Endodermal cell (in vitro differentiated cells): ENCODE measurements around the gene ACAP1. TPM values are rescaled to one million over a fixed set of nuclear protein-coding genes. Genes with fewer than 3 reads are reported as not detected.

Source experiments
- DNase-seq: peaks from one replicate; pipeline ENCODE4 v3.0.0-alpha.2; 2017
- H3K27ac ChIP-seq: 2 replicates; pipeline ENCODE4 v1.5.1; 2013; ENCODE audit warnings: mild to moderate bottlenecking, low read depth, low read length, moderate library complexity
- H3K27me3 ChIP-seq: 2 replicates; pipeline ENCODE4 v1.6.1; 2013; ENCODE audit warnings: mild to moderate bottlenecking, low read length, moderate library complexity; ENCODE audit not compliant: insufficient read depth, control insufficient read depth, poor library complexity, severe bottlenecking
- H3K36me3 ChIP-seq: 2 replicates; pipeline ENCODE4 v1.7.0; 2013; ENCODE audit warnings: mild to moderate bottlenecking, low read length, moderate library complexity; ENCODE audit not compliant: control insufficient read depth, insufficient read depth
- H3K4me1 ChIP-seq: one replicate; pipeline ENCODE4 v1.7.0; 2013; ENCODE audit warnings: low read length; ENCODE audit not compliant: control insufficient read depth, insufficient read depth
- H3K4me3 ChIP-seq: 2 replicates; pipeline ENCODE4 v1.5.1; 2013; ENCODE audit warnings: mild to moderate bottlenecking, low read length, moderate library complexity
- H3K9ac ChIP-seq: 2 replicates; pipeline ENCODE4 v1.6.1; 2013; ENCODE audit warnings: mild to moderate bottlenecking, low read length, moderate library complexity; ENCODE audit not compliant: poor library complexity, severe bottlenecking; ENCODE audit errors: extremely low read depth
- H3K9me3 ChIP-seq: 2 replicates; pipeline ENCODE4 v1.6.1; 2013; ENCODE audit warnings: mild to moderate bottlenecking, low read length, moderate library complexity; ENCODE audit not compliant: control insufficient read depth
- H3K27ac Mint-ChIP-seq: 2 replicates; pipeline ENCODE4 v1.8.0; 2020; ENCODE audit warnings: mixed read lengths
- H3K27me3 Mint-ChIP-seq: 2 replicates; pipeline ENCODE4 v1.8.0; 2021; ENCODE audit warnings: mild to moderate bottlenecking, mixed read lengths; ENCODE audit not compliant: insufficient read depth
- H3K36me3 Mint-ChIP-seq: 2 replicates; pipeline ENCODE4 v1.8.0; 2020; ENCODE audit warnings: low read depth, mixed read lengths
- H3K4me1 Mint-ChIP-seq: 2 replicates; pipeline ENCODE4 v1.8.0; 2020; ENCODE audit warnings: mixed read lengths
- H3K4me3 Mint-ChIP-seq: 2 replicates; pipeline ENCODE4 v1.8.0; 2020; ENCODE audit warnings: mild to moderate bottlenecking, moderate library complexity, mixed read lengths
- H3K9me3 Mint-ChIP-seq: 2 replicates; pipeline ENCODE4 v1.8.0; 2020; ENCODE audit warnings: mild to moderate bottlenecking, mixed read lengths
- WGBS, 2 experiments: methylation state at CpG; one replicate each; pipeline versions ENCODE4 v1.1.5 to v1.1.7; 2013; ENCODE audit warnings: missing lambda C conversion rate in 2 of 2, mixed read lengths in 1 of 2; ENCODE audit not compliant: insufficient coverage in 1 of 2, insufficient read length in 1 of 2; 5-methylcytosine and 5-hydroxymethylcytosine counted together
- total RNA-seq, 2 donors: library from RNA; stranded (reverse); fragmentation: NEBNext Ultra II Directional in 1 of 2; extraction: Animal tissue kit (Norgen Biotek cat#: 25700) in 1 of 2; gene quantifications; 2 replicates in 1 of 2; 3 replicates in 1 of 2; pipeline ENCODE4 v1.2.1, GENCODE V29; 2021
- TF ChIP-seq, protein P1 (sequence below): fragments of 200-600 bp; sonication (generic); conservative IDR thresholded peaks from 2 replicates; pipeline ENCODE4 v1.5.0; 2021; ENCODE audit warnings: antibody characterized with exemption, mild to moderate bottlenecking

ACAP1 gene
- total RNA-seq, 2 donors from 2014 or later: 4.5 to 8.4 TPM

GRCh38 chr17:7308625-7309433 lies 27.5 kb upstream of the ACAP1 start:
- peak overlapping the region; percentile 97 for H3K27ac Mint-ChIP-seq
- peak overlapping the region; percentile 89 for H3K27ac ChIP-seq
- H3K36me3 ChIP-seq: peaks cover 42% of the 10 kb centered on the region
- H3K4me3 ChIP-seq: peak overlapping the region; percentile 99
- H3K4me1 Mint-ChIP-seq: peaks cover 23% of the 10 kb centered on the region
- peak overlapping the region; percentile 88 for H3K4me3 Mint-ChIP-seq
- no peaks in the 10 kb centered on the region for H3K9me3 ChIP-seq
- no peaks in the 10 kb centered on the region for H3K27me3 ChIP-seq
- H3K27me3 Mint-ChIP-seq: peaks cover 3% of the 10 kb centered on the region
- no peaks in the 10 kb centered on the region for H3K9me3 Mint-ChIP-seq
- peak; percentile 94 for DNase-seq
- no peaks in the 10 kb centered on the region for H3K4me1 ChIP-seq
- H3K9ac ChIP-seq: peak overlapping the region; percentile 91
- TF ChIP-seq, protein P1, sequence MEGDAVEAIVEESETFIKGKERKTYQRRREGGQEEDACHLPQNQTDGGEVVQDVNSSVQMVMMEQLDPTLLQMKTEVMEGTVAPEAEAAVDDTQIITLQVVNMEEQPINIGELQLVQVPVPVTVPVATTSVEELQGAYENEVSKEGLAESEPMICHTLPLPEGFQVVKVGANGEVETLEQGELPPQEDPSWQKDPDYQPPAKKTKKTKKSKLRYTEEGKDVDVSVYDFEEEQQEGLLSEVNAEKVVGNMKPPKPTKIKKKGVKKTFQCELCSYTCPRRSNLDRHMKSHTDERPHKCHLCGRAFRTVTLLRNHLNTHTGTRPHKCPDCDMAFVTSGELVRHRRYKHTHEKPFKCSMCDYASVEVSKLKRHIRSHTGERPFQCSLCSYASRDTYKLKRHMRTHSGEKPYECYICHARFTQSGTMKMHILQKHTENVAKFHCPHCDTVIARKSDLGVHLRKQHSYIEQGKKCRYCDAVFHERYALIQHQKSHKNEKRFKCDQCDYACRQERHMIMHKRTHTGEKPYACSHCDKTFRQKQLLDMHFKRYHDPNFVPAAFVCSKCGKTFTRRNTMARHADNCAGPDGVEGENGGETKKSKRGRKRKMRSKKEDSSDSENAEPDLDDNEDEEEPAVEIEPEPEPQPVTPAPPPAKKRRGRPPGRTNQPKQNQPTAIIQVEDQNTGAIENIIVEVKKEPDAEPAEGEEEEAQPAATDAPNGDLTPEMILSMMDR: no peak
- H3K36me3 Mint-ChIP-seq: peaks cover 48% of the 10 kb centered on the region
- 0 to 2% methylated on average over 9 to 11 of the region's 14 CpGs for WGBS, 2 experiments

DNA sequence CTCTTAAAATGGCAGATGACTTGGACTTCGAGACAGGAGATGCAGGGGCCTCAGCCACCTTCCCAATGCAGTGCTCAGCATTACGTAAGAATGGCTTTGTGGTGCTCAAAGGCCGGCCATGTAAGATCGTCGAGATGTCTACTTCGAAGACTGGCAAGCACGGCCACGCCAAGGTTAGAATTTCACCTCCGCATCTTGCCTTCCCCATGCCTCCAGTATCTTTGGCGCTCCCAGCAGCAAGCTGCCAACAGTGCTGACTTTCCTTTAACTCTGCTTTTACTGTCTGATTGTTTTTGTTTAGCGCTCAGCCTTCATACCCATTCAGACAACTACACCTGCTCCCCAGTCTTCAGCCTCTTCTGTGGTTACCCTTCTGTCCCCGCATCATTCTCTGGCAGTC lies 26.7 kb upstream of the ACAP1 start:
- H3K4me1 Mint-ChIP-seq: peaks cover 30% of the 10 kb centered on the region
- H3K36me3 Mint-ChIP-seq: peaks cover 49% of the 10 kb centered on the region
- TF ChIP-seq, protein P1: no peak
- Histone ChIP-seq H3K4me1 (no peaks in the 10 kb centered on the region), H3K27me3 (no peaks in the 10 kb centered on the region), H3K27ac (no peak overlapping the region), H3K9ac (no peak overlapping the region), H3K9me3 (no peaks in the 10 kb centered on the region), H3K36me3 (peaks cover 42% of the 10 kb centered on the region), H3K4me3 (peak overlapping the region; percentile 99)
- H3K9me3 Mint-ChIP-seq: no peaks in the 10 kb centered on the region
- H3K4me3 Mint-ChIP-seq: peak overlapping the region; percentile 88
- DNase-seq: no peak
- 96 to 97% methylated on average over 7 to 12 of the region's 12 CpGs for WGBS, 2 experiments
- H3K27ac Mint-ChIP-seq: peak overlapping the region; percentile 97
- no peaks in the 10 kb centered on the region for H3K27me3 Mint-ChIP-seq

- DNase-seq: no peak
- Mint-ChIP-seq H3K27me3 (no peaks in the 10 kb centered on the region), H3K4me1 (peaks cover 30% of the 10 kb centered on the region), H3K27ac (peak overlapping the region; percentile 26), H3K9me3 (no peaks in the 10 kb centered on the region), H3K4me3 (no peak overlapping the region), H3K36me3 (peaks cover 51% of the 10 kb centered on the region)
- H3K27ac ChIP-seq: no peak overlapping the region
- H3K4me3 ChIP-seq: peak overlapping the region; percentile 99
- H3K36me3 ChIP-seq: peaks cover 49% of the 10 kb centered on the region
- H3K9ac ChIP-seq: no peak overlapping the region
- 92 to 96% methylated on average over 5 to 7 of the region's 7 CpGs for WGBS, 2 experiments
- TF ChIP-seq, protein P1: no peak
- no peaks in the 10 kb centered on the region for H3K27me3 ChIP-seq
- no peaks in the 10 kb centered on the region for H3K9me3 ChIP-seq
- H3K4me1 ChIP-seq: peaks cover 5% of the 10 kb centered on the region
Observed at GRCh38 chr17:7311110-7311705, 25.1 kb upstream of the ACAP1 start.
